Spleen (tissue), 7 donors: Measurements from ENCODE around the gene GHRHR.

ENCODE experiments used
- POLR2A ChIP-seq, 3 donors: fragments of 450-650 bp; IDR thresholded peaks; one replicate each; pipeline ENCODE4 v1.5.1; 2017; ENCODE audit warnings: antibody characterized with exemption in 3 of 3, mild to moderate bottlenecking in 1 of 3
- POLR2AphosphoS5 ChIP-seq, 3 donors: sonication (generic); formaldehyde crosslinking; IDR thresholded peaks; one replicate each; pipeline ENCODE4 v1.5.1; 2017; ENCODE audit warnings: antibody characterized with exemption in 3 of 3
- TF ChIP-seq, protein P1 (sequence below), 11 experiments: fragments of 200-600 bp in 7 of 11; fragments of 450-650 bp in 4 of 11; sonication (generic) in 4 of 11; IDR thresholded peaks in 8 of 11; conservative IDR thresholded peaks in 3 of 11; 1 replicate in 7 of 11; 2 replicates in 4 of 11; pipeline versions ENCODE4 v1.4.0 to v1.8.0; 2016 to 2021; ENCODE audit warnings: antibody characterized with exemption in 11 of 11, inconsistent platforms in 4 of 11, mild to moderate bottlenecking in 1 of 11
- donor health status: DM: no; HTN: no; CAD: no; lungs with moderate emphysema.
- donor health status: DM: no; HTN: no; CAD: no.
- donor health status: DM: no; HTN: no; CAD: no.

DNA sequence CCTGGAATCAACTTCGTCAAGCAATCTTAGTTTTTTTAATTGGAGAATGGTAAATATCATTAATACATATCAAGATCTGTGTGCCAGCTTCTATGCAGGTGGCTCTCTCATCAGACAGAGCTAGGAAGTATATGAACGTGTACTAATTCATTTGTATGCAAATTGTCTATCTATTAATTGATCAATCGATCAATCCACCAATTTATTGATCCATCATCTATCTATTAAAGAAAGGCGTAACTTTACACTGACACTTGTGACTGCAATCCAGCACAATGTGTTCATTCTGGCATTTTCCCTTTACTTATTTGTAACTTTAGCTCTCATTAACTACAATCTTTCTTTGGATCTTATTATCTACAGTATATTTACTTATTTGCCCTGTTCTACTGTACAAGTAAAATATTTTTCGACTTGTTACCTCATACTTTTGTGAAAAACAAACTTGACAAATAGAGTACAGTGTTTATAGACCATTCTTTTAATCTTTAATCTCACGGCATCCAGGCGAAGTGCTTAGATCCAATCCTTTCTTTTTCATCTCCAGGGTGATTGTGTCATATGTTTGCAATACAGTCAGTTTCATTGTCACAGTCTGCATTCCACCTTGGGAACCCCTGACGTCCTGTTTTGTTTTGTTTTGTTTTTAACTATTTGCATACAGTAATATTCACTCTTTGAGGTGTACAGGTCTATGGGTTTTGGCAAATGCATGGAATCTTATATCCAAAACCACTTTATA is 22.0 kb upstream of the GHRHR start:
- TF ChIP-seq, protein P1, sequence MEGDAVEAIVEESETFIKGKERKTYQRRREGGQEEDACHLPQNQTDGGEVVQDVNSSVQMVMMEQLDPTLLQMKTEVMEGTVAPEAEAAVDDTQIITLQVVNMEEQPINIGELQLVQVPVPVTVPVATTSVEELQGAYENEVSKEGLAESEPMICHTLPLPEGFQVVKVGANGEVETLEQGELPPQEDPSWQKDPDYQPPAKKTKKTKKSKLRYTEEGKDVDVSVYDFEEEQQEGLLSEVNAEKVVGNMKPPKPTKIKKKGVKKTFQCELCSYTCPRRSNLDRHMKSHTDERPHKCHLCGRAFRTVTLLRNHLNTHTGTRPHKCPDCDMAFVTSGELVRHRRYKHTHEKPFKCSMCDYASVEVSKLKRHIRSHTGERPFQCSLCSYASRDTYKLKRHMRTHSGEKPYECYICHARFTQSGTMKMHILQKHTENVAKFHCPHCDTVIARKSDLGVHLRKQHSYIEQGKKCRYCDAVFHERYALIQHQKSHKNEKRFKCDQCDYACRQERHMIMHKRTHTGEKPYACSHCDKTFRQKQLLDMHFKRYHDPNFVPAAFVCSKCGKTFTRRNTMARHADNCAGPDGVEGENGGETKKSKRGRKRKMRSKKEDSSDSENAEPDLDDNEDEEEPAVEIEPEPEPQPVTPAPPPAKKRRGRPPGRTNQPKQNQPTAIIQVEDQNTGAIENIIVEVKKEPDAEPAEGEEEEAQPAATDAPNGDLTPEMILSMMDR (IDR thresholded peaks at IDR 0.05 in 8 of 11, conservative IDR thresholded peaks at IDR 0.05 in 3 of 11): no peak
- no peak for TF ChIP-seq POLR2A (IDR thresholded peaks at IDR 0.05)
- TF ChIP-seq POLR2AphosphoS5 (IDR thresholded peaks at IDR 0.05): no peak
